ENCODE data around the gene OLFML2A.
A peak's percentile ranks its signal among the peaks of the same experiment; 100 is the strongest.

Gene OLFML2A

GRCh38 chr9:124854161-124854560 is 77.2 kb downstream of the OLFML2A start:
- Histone ChIP-seq H3K9me3 (ENCODE audit: control insufficient read depth, insufficient read depth, low read depth, low read length) (no peaks in the 10 kb centered on the region), H3K4me1 (ENCODE audit: control insufficient read depth, insufficient read depth, low read length) (no peaks in the 10 kb centered on the region), H3K27ac (ENCODE audit: extremely low read depth, low read depth, low read length) (no peak overlapping the region), H3K4me3 (ENCODE audit: low read depth, low read length) (no peak overlapping the region), H3K36me3 (ENCODE audit: control insufficient read depth in 2 of 2, insufficient read depth in 1 of 2, low read length in 2 of 2) (peaks cover 0 to 28% of the 10 kb centered on the region in 2 experiments; a peak in 1 of 3 replicates)
- ChIA-PET CTCF (interaction anchor here (0.5 to 31.1 kb wide), 24 partner anchors 8 to 518 kb away, joined by 3 to 1257 read pairs (median 5); partner anchors contain the start of genes ARPC5L, NR6A1, OLFML2A and RPL35), POLR2A (interaction anchor here (0.6 to 10.0 kb wide), 7 partner anchors 11 to 386 kb away, joined by 3 to 201 read pairs (median 3); partner anchors contain the start of genes NR6A1 and OLFML2A)
- no peak for TF ChIP-seq HOXD13 (CRISPR knock-in tag; IDR thresholded peaks at IDR 0.05; ENCODE audit: borderline replicate concordance)
- TF ChIP-seq YY2 (tag by site-specific recombination; IDR thresholded peaks at IDR 0.05), result 0 out of 2 replicates have a peak, but pooled peaks have one; percentile 16

- H3K9me3 ChIP-seq (ENCODE audit: control insufficient read depth, insufficient read depth, low read depth, low read length), result no peaks in the 10 kb centered on the region
- H3K27ac ChIP-seq (ENCODE audit: extremely low read depth, low read depth, low read length), result no peak overlapping the region
- no peak overlapping the region for H3K4me3 ChIP-seq (ENCODE audit: low read depth, low read length)
- peaks cover 0 to 35% of the 10 kb centered on the region in 2 experiments; a peak in 1 of 3 replicates for H3K36me3 ChIP-seq (ENCODE audit: control insufficient read depth in 2 of 2, insufficient read depth in 1 of 2, low read length in 2 of 2)
- H3K4me1 ChIP-seq (ENCODE audit: control insufficient read depth, insufficient read depth, low read length), result no peaks in the 10 kb centered on the region
- CTCF ChIA-PET, result interaction anchor here (0.6 to 31.1 kb wide), 16 partner anchors 14 to 1023 kb away, joined by 3 to 1257 read pairs (median 4); partner anchors contain the start of genes NR6A1 and OLFML2A
- POLR2A ChIA-PET, result interaction anchor here (0.6 to 10.0 kb wide), 5 partner anchors 12 to 385 kb away, joined by 3 to 201 read pairs (median 3); partner anchors contain the start of genes NR6A1 and OLFML2A
- TF ChIP-seq ZNF155 (tag by site-specific recombination; IDR thresholded peaks at IDR 0.05) (no peak), ZFHX2 (tag by site-specific recombination; conservative IDR thresholded peaks at IDR 0.05) (no peak), GFI1B (tag by site-specific recombination; IDR thresholded peaks at IDR 0.05) (no peak), HIC1 (tag by site-specific recombination; IDR thresholded peaks at IDR 0.05) (no peak), ZNF10 (tag by site-specific recombination; IDR thresholded peaks at IDR 0.05) (no peak), ZNF114 (tag by site-specific recombination; IDR thresholded peaks at IDR 0.05) (no peak), ZNF311 (tag by site-specific recombination; IDR thresholded peaks at IDR 0.05; ENCODE audit: borderline replicate concordance) (no peak), ZNF16 (tag by site-specific recombination; IDR thresholded peaks at IDR 0.05; ENCODE audit: low read depth) (no peak), REST (tag by site-specific recombination; IDR thresholded peaks at IDR 0.05) (no peak), ZBTB11 (tag by site-specific recombination; conservative IDR thresholded peaks at IDR 0.05; ENCODE audit: low read depth) (no peak), ZNF133 (tag by site-specific recombination; IDR thresholded peaks at IDR 0.05) (no peak), ZBTB10 (tag by site-specific recombination; IDR thresholded peaks at IDR 0.05) (no peak), ZNF561 (tag by site-specific recombination; IDR thresholded peaks at IDR 0.05; ENCODE audit: borderline replicate concordance) (no peak)
Measured at GRCh38 chr9:124854822-124855221, 77.9 kb downstream of the OLFML2A start.

All from HEK293 (cell line).